ENCODE data around the gene P2RY13. TPM values are rescaled to one million over a fixed set of nuclear protein-coding genes. Genes with fewer than 3 reads are reported as not detected.

Gene P2RY13
- total RNA-seq, 2 experiments from 2014 or later = not detected

DNA sequence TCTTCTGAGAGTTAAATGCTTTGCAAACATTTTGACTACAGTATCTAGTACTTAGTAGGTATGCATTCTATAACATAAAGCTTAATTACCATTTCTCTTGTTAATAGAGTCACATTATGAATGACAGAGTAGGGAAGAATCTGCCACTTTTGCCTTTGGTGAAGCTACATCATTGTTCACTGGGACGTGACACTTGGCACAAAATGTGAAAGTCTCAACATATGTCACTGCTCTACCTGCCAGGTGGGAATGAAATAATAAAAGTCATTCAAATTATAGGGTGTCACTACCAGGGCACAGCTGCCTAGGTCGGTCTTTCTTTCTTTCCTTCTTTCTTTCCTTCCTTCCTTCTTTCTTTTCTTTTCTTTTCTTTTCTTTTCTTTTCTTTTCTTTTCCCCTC lies 30.3 kb downstream of the P2RY13 start:
- no TSS peak for BruUV-seq (replicated peaks)
- POLR2A ChIA-PET = interaction anchor here (0.6 to 1.1 kb wide), 3 partner anchors 10 to 92 kb away, joined by 3 read pairs; no protein-coding TSS in a partner anchor
- no peak for DNase-seq (ENCODE audit: low spot score)
- Histone ChIP-seq H3K79me2 (ENCODE audit: insufficient read depth, low read depth, low read length) (no peaks in the 10 kb centered on the region), H3K4me1 (ENCODE audit: insufficient read depth, low read length, poor library complexity, severe bottlenecking) (no peaks in the 10 kb centered on the region), H4K20me1 (ENCODE audit: insufficient read depth, low read length) (no peaks in the 10 kb centered on the region), H2AFZ (ENCODE audit: low read length) (no peak overlapping the region), H3K4me2 (ENCODE audit: low read length) (no peak overlapping the region), H3K9me3 (ENCODE audit: low read length) (no peaks in the 10 kb centered on the region), H3K27ac (ENCODE audit: low read depth, low read length, poor library complexity, severe bottlenecking) (no peak overlapping the region), H3K4me3 (ENCODE audit: low read depth, low read length, poor library complexity, severe bottlenecking) (no peak overlapping the region), H3K36me3 (ENCODE audit: insufficient read depth, low read length) (no peaks in the 10 kb centered on the region), H3K9me2 (ENCODE audit: insufficient read depth, low read length) (no peaks in the 10 kb centered on the region)
- TF ChIP-seq CTCF (conservative IDR thresholded peaks at IDR 0.05; ENCODE audit: low read length) (no peak), EZH2phosphoT487 (IDR thresholded peaks at IDR 0.05; ENCODE audit: borderline replicate concordance, low read depth, low read length) (no peak)
- CTCF ChIA-PET (ENCODE audit: unreplicated experiment) = no interaction called here
- intact Hi-C loops (cut with micrococcal nuclease; ENCODE audit: unreplicated experiment) = no loop called here

GRCh38 chr3:151297429-151297828 lies 31.9 kb downstream of the P2RY13 start:
- H2AFZ ChIP-seq (ENCODE audit: low read length) = no peak overlapping the region
- no TSS peak for BruUV-seq (replicated peaks)
- H3K4me1 ChIP-seq (ENCODE audit: insufficient read depth, low read length, poor library complexity, severe bottlenecking) = no peaks in the 10 kb centered on the region
- no peaks in the 10 kb centered on the region for H3K79me2 ChIP-seq (ENCODE audit: insufficient read depth, low read depth, low read length)
- H3K9me2 ChIP-seq (ENCODE audit: insufficient read depth, low read length) = no peaks in the 10 kb centered on the region
- POLR2A ChIA-PET = no interaction called here
- intact Hi-C loops (cut with micrococcal nuclease; ENCODE audit: unreplicated experiment) = no loop called here
- no peak overlapping the region for H3K27ac ChIP-seq (ENCODE audit: low read depth, low read length, poor library complexity, severe bottlenecking)
- H3K36me3 ChIP-seq (ENCODE audit: insufficient read depth, low read length) = no peaks in the 10 kb centered on the region
- no peak overlapping the region for H3K4me2 ChIP-seq (ENCODE audit: low read length)
- CTCF ChIA-PET (ENCODE audit: unreplicated experiment) = no interaction called here
- TF ChIP-seq EZH2phosphoT487 (IDR thresholded peaks at IDR 0.05; ENCODE audit: borderline replicate concordance, low read depth, low read length) (no peak), CTCF (conservative IDR thresholded peaks at IDR 0.05; ENCODE audit: low read length) (no peak)
- no peaks in the 10 kb centered on the region for H4K20me1 ChIP-seq (ENCODE audit: insufficient read depth, low read length)
- H3K9me3 ChIP-seq (ENCODE audit: low read length) = no peaks in the 10 kb centered on the region
- H3K4me3 ChIP-seq (ENCODE audit: low read depth, low read length, poor library complexity, severe bottlenecking) = no peak overlapping the region
- DNase-seq (ENCODE audit: low spot score) = no peak

DNA sequence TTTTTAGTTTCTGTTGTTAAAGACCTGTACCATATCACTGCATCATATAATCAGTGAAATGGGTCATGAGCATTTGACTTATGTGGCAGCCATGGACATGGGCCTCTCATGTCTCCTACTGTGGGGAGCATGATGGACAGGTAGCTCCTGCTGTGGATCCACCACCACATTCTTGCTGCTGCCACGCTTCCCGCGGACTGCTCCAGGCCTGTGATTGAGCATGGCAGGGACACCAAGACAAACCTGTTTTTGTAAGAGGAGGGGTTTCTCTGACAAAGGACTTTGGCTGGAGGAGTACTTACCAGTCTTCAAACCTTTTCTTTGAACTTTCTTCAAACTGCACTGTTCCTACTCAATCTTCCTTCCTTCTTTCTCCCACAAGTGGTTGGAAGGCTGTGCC lies 33.1 kb downstream of the P2RY13 start:
- ChIA-PET POLR2A (no interaction called here), CTCF (ENCODE audit: unreplicated experiment) (no interaction called here)
- no peaks in the 10 kb centered on the region for H4K20me1 ChIP-seq (ENCODE audit: insufficient read depth, low read length)
- no peak for DNase-seq (ENCODE audit: low spot score)
- no peaks in the 10 kb centered on the region for H3K36me3 ChIP-seq (ENCODE audit: insufficient read depth, low read length)
- no peak for TF ChIP-seq EZH2phosphoT487 (IDR thresholded peaks at IDR 0.05; ENCODE audit: borderline replicate concordance, low read depth, low read length)
- TF ChIP-seq CTCF (conservative IDR thresholded peaks at IDR 0.05; ENCODE audit: low read length) = no peak
- no peaks in the 10 kb centered on the region for H3K79me2 ChIP-seq (ENCODE audit: insufficient read depth, low read depth, low read length)
- no peaks in the 10 kb centered on the region for H3K4me1 ChIP-seq (ENCODE audit: insufficient read depth, low read length, poor library complexity, severe bottlenecking)
- intact Hi-C loops (cut with micrococcal nuclease; ENCODE audit: unreplicated experiment) = no loop called here
- H2AFZ ChIP-seq (ENCODE audit: low read length) = no peak overlapping the region
- H3K4me2 ChIP-seq (ENCODE audit: low read length) = no peak overlapping the region
- no peak overlapping the region for H3K27ac ChIP-seq (ENCODE audit: low read depth, low read length, poor library complexity, severe bottlenecking)
- no TSS peak for BruUV-seq (replicated peaks)
- no peaks in the 10 kb centered on the region for H3K9me3 ChIP-seq (ENCODE audit: low read length)
- H3K4me3 ChIP-seq (ENCODE audit: low read depth, low read length, poor library complexity, severe bottlenecking) = no peak overlapping the region
- H3K9me2 ChIP-seq (ENCODE audit: insufficient read depth, low read length) = no peaks in the 10 kb centered on the region
